G401 (cell line): ENCODE data around the gene CAGE1. TPM values are rescaled to one million over a fixed set of nuclear protein-coding genes. Genes with fewer than 3 reads are reported as not detected.

Experiments used
- DNase-seq: peaks from one replicate; pipeline ENCODE4 v3.0.0-alpha.2; 2015; ENCODE audit warnings: low spot score
- in situ Hi-C: cut with HindIII; loops from 2 replicates; pipeline ENCODE4 v1.10.0; 2016; ENCODE audit warnings: low sequenced_read_pairs, mixed read lengths
- total RNA-seq: library from RNA; depleted of rRNA; stranded (reverse); fragments of >200 nt; shearing (Covaris generic); gene quantifications from 2 replicates; pipeline ENCODE4 v1.2.3, GENCODE V29; 2014; rRNA removed

Gene CAGE1
- total RNA-seq, 1 experiment from 2014 or later: 0.47 TPM

- in situ Hi-C loops: loop anchor here (25.0 kb wide), 1 partner anchor 280 kb away; no protein-coding TSS in a partner anchor
- DNase-seq: no peak
Measured at GRCh38 chr6:7282097-7282906, 107.2 kb downstream of the CAGE1 start.

Other genes with a start within 250 kb of the CAGE1 start
- 99.9 and 173 TPM in 2 replicates for gene SSR1, start 76.5 kb downstream of the CAGE1 start, total RNA-seq
- 10.5 and 16.3 TPM in 2 replicates for gene RIOK1, start 66 bp upstream of the CAGE1 start, total RNA-seq
- gene DSP, start 151.9 kb upstream of the CAGE1 start, total RNA-seq: 118 and 161 TPM in 2 replicates
- 11.4 and 18.4 TPM in 2 replicates for gene SNRNP48, start 200.5 kb upstream of the CAGE1 start, total RNA-seq